ENCODE data around the gene RNU5D-1.

DNA sequence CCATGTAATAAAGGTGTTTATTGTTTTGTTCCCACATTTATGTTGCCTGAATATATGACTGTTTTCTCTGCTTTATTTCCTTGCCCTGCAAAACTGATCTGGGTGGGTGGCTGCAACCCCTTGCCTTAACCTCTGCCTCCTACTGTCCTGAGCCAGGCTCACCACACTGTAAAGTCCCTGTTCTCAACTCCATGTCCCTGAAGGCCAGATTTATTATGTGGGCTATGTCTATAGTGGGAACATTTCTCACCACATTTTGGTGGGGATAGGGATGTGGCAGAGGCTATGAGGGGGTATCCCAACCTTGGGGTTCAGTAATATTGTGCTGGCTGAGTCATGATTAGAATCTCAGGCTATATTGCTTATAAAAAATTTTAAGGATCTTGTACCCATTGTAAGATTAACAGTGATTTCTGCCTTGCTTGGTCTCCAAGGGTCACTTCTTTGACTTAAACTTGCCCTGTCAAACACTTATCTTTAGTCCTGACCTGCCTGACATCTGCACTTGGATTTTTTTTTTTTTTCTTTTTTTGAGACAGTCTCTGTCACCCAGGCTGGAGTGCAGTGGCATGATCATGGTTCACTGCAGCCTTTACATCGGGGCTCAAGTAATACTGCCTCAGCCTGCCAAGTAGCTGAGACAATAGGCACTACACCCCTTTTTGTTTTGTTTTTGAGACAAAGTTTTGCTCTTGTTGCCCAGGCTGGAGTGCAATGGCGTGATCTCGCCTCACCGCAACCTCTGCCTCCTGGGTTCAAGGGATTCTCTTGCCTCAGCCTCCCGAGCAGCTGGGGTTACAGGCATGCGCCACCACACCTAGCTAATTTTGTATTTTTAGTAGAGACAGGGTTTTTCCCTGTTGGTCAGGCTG, 48.0 kb upstream of the RNU5D-1 start:
- TF ChIP-seq CTCF (IDR thresholded peaks at IDR 0.05; ENCODE audit: low read length), result no peak
- TF ChIP-seq EZH2 (optimal IDR thresholded peaks at IDR 0.05; ENCODE audit: low read depth, low read length), result no peak
- no peak for TF ChIP-seq EZH2phosphoT487 (IDR thresholded peaks at IDR 0.05; ENCODE audit: low read length)

Data from MM.1S (cell line).